Trophoblast cell (in vitro differentiated cells and primary cell): ENCODE measurements around the gene ACAP3.
A peak's percentile ranks its signal among the peaks of the same experiment; 100 is the strongest.

Experiments used
- DNase-seq, 2 donors: peaks; one replicate each; pipeline ENCODE4 v3.0.0-alpha.2; 2016
- H2AFZ ChIP-seq: 2 replicates; pipeline ENCODE4 v1.6.1; 2013; ENCODE audit warnings: low read length, moderate library complexity, mild to moderate bottlenecking; ENCODE audit not compliant: insufficient read depth, poor library complexity
- H2AK5ac ChIP-seq: 2 replicates; pipeline ENCODE4 v1.6.1; 2013; ENCODE audit warnings: mild to moderate bottlenecking, low read length
- H2BK120ac ChIP-seq: 2 replicates; pipeline ENCODE4 v1.6.1; 2013; ENCODE audit warnings: low read length, mild to moderate bottlenecking, moderate library complexity; ENCODE audit not compliant: insufficient read depth, poor library complexity
- H2BK12ac ChIP-seq: 2 replicates; pipeline ENCODE4 v1.6.1; 2013; ENCODE audit warnings: mild to moderate bottlenecking, low read length, moderate library complexity
- H2BK5ac ChIP-seq: 2 replicates; pipeline ENCODE4 v1.6.1; 2013; ENCODE audit warnings: low read length, low read depth, moderate library complexity, mild to moderate bottlenecking; ENCODE audit not compliant: poor library complexity
- H3K14ac ChIP-seq: 2 replicates; pipeline ENCODE4 v1.6.1; 2013; ENCODE audit warnings: mild to moderate bottlenecking, low read length
- H3K18ac ChIP-seq: 2 replicates; pipeline ENCODE4 v1.6.1; 2013; ENCODE audit warnings: mild to moderate bottlenecking, low read length
- H3K23ac ChIP-seq: 2 replicates; pipeline ENCODE4 v1.6.1; 2013; ENCODE audit warnings: low read length
- H3K27ac ChIP-seq: 2 replicates; pipeline ENCODE4 v1.5.1; 2013; ENCODE audit warnings: low read depth, mild to moderate bottlenecking, inconsistent platforms, low read length, moderate library complexity
- H3K27me3 ChIP-seq: 2 replicates; pipeline ENCODE4 v1.6.1; 2013; ENCODE audit warnings: inconsistent platforms, mild to moderate bottlenecking, low read length, moderate library complexity; ENCODE audit not compliant: insufficient read depth
- H3K36me3 ChIP-seq, 2 experiments: 1 replicate in 1 of 2; 2 replicates in 1 of 2; pipeline ENCODE4 v1.6.1; 2013; ENCODE audit warnings: low read length in 2 of 2, mild to moderate bottlenecking in 2 of 2, moderate library complexity in 1 of 2; ENCODE audit not compliant: insufficient read depth in 2 of 2, control insufficient read depth in 1 of 2
- H3K4ac ChIP-seq: 2 replicates; pipeline ENCODE4 v1.6.1; 2013; ENCODE audit warnings: low read depth, mild to moderate bottlenecking, low read length, moderate library complexity
- H3K4me1 ChIP-seq, 2 experiments: 1 replicate in 1 of 2; 2 replicates in 1 of 2; pipeline ENCODE4 v1.6.1; 2013; ENCODE audit warnings: low read length in 2 of 2, mild to moderate bottlenecking in 2 of 2, moderate library complexity in 1 of 2; ENCODE audit not compliant: insufficient read depth in 2 of 2, control insufficient read depth in 1 of 2
- H3K4me2 ChIP-seq: 2 replicates; pipeline ENCODE4 v1.6.1; 2013; ENCODE audit warnings: inconsistent platforms, mild to moderate bottlenecking, low read length, moderate library complexity
- H3K4me3 ChIP-seq: 2 replicates; pipeline ENCODE4 v1.5.1; 2013; ENCODE audit warnings: mild to moderate bottlenecking, low read depth, low read length, inconsistent platforms
- H3K79me1 ChIP-seq: one replicate; pipeline ENCODE4 v1.6.1; 2013; ENCODE audit warnings: low read length
- H3K79me2 ChIP-seq: 2 replicates; pipeline ENCODE4 v1.6.1; 2013; ENCODE audit warnings: low read length, mild to moderate bottlenecking; ENCODE audit not compliant: control insufficient read depth, insufficient read depth, poor library complexity
- H3K9ac ChIP-seq: 2 replicates; pipeline ENCODE4 v1.6.1; 2013; ENCODE audit warnings: mild to moderate bottlenecking, low read length
- H3K9me3 ChIP-seq: 2 replicates; pipeline ENCODE4 v1.6.1; 2013; ENCODE audit warnings: low read depth, mild to moderate bottlenecking, control low read depth, inconsistent platforms, low read length; ENCODE audit not compliant: insufficient read depth
- H4K12ac ChIP-seq: 2 replicates; pipeline ENCODE4 v1.6.1; 2013; ENCODE audit warnings: low read depth, mild to moderate bottlenecking, low read length, moderate library complexity
- H4K8ac ChIP-seq: 2 replicates; pipeline ENCODE4 v1.6.1; 2013; ENCODE audit warnings: low read depth, mild to moderate bottlenecking, low read length, moderate library complexity
- H4K91ac ChIP-seq: one replicate; pipeline ENCODE4 v1.6.1; 2013; ENCODE audit warnings: low read depth, mild to moderate bottlenecking, low read length, moderate library complexity
- whole genome bisulfite sequencing: extraction: QIAGEN DNeasy Blood & Tissue Kit; methylation state at CpG from one replicate; pipeline ENCODE4 v1.1.7; 2013; ENCODE audit warnings: missing lambda C conversion rate; ENCODE audit not compliant: insufficient read length, insufficient coverage; ENCODE audit errors: extremely low coverage; 5-methylcytosine and 5-hydroxymethylcytosine counted together

ACAP3 gene

DNA sequence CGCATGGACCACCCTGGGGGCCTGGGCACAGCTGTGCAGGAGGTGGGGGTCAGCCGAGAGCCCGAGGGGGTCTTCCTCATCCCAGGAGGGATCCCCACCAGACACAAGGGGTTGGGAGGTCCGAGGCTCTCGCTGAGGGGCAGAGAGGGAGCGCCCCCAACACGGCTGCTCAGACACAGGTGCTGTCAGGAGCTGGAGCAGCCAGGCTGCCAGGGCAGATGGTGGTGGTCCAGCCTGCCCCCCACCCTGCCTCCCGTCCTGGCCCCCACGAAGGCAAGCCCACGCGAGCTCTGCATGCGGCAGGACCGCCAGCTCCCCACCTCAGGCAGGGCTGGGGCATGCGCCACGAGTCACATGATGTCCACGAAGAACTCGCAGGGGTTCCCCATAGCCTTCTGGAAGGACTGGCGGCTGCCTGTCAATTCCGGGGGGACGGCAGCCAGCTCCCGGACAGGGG is 28.1 kb upstream of the ACAP3 start:
- Histone ChIP-seq H3K9ac (no peak overlapping the region), H4K91ac (no peak overlapping the region), H2BK120ac (no peak overlapping the region), H3K23ac (no peak overlapping the region), H3K4me3 (no peak overlapping the region), H2BK5ac (no peak overlapping the region), H3K4ac (no peak overlapping the region), H3K79me1 (no peaks in the 10 kb centered on the region), H3K27ac (no peak overlapping the region), H3K18ac (no peak overlapping the region), H3K14ac (no peak overlapping the region), H2AFZ (no peak overlapping the region), H2AK5ac (no peak overlapping the region), H3K27me3 (no peaks in the 10 kb centered on the region), H3K4me1 (no peaks in the 10 kb centered on the region), H3K36me3 (peaks cover 52 to 54% of the 10 kb centered on the region in 2 experiments), H3K79me2 (no peaks in the 10 kb centered on the region), H2BK12ac (no peak overlapping the region), H3K4me2 (no peak overlapping the region), H3K9me3 (peaks cover 11% of the 10 kb centered on the region), H4K12ac (no peak overlapping the region), H4K8ac (no peak overlapping the region)
- WGBS, result no CpG with 5 or more reads among the region's 21 CpGs
- DNase-seq, result no peak

DNA sequence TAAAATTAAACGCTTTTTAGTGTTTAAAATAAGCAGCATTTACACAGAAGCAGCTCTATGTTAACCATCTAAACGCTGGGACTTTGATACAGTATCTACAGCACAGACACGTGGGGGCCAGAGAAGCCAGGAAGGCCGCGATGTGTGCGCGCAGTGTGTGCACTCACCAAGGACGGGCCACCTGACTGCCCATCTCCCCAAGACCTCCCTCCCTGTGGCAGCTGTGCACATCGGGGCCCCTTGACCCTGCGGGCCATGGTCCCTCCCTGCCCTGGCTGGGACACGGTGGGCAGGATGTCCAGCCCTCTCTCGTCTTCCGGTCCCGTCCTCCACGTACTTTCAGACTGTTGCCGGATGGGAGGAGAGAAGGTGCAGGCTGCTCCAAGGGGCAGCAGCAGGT is 27.6 kb upstream of the ACAP3 start:
- WGBS, result no CpG with 5 or more reads among the region's 16 CpGs
- H3K18ac ChIP-seq, result no peak overlapping the region

GRCh38 chr1:1334835-1335234 is 27.1 kb upstream of the ACAP3 start:
- no peak overlapping the region for H4K91ac ChIP-seq
- H3K27ac ChIP-seq, result no peak overlapping the region
- no peak overlapping the region for H2AK5ac ChIP-seq
- H3K9ac ChIP-seq, result no peak overlapping the region
- H2AFZ ChIP-seq, result no peak overlapping the region
- no peak for DNase-seq
- H3K79me2 ChIP-seq, result no peaks in the 10 kb centered on the region
- H3K79me1 ChIP-seq, result no peaks in the 10 kb centered on the region
- no peak overlapping the region for H3K4ac ChIP-seq
- WGBS, result no CpG with 5 or more reads among the region's 11 CpGs
- no peaks in the 10 kb centered on the region for H3K4me1 ChIP-seq
- no peak overlapping the region for H3K14ac ChIP-seq
- H2BK12ac ChIP-seq, result no peak overlapping the region
- H3K9me3 ChIP-seq, result peaks cover 10% of the 10 kb centered on the region
- H3K4me3 ChIP-seq, result no peak overlapping the region
- H3K27me3 ChIP-seq, result no peaks in the 10 kb centered on the region
- peaks cover 44 to 45% of the 10 kb centered on the region in 2 experiments for H3K36me3 ChIP-seq
- no peak overlapping the region for H2BK5ac ChIP-seq
- no peak overlapping the region for H3K18ac ChIP-seq
- no peak overlapping the region for H3K4me2 ChIP-seq
- no peak overlapping the region for H4K8ac ChIP-seq
- no peak overlapping the region for H2BK120ac ChIP-seq
- H4K12ac ChIP-seq, result no peak overlapping the region
- H3K23ac ChIP-seq, result no peak overlapping the region

More for the DNA sequence above, 27.6 kb upstream of the ACAP3 start:
- no peaks in the 10 kb centered on the region for H3K79me1 ChIP-seq
- no peak overlapping the region for H3K9ac ChIP-seq
- no peak overlapping the region for H2AK5ac ChIP-seq
- no peak overlapping the region for H3K23ac ChIP-seq
- H2BK12ac ChIP-seq, result no peak overlapping the region
- no peak overlapping the region for H4K91ac ChIP-seq
- peaks cover 7% of the 10 kb centered on the region for H3K9me3 ChIP-seq
- no peaks in the 10 kb centered on the region for H3K79me2 ChIP-seq
- H4K8ac ChIP-seq, result no peak overlapping the region
- H2BK120ac ChIP-seq, result no peak overlapping the region
- no peak overlapping the region for H4K12ac ChIP-seq
- no peak for DNase-seq
- H3K4ac ChIP-seq, result no peak overlapping the region
- H3K14ac ChIP-seq, result no peak overlapping the region
- H2BK5ac ChIP-seq, result no peak overlapping the region
- no peaks in the 10 kb centered on the region for H3K27me3 ChIP-seq
- H3K4me3 ChIP-seq, result no peak overlapping the region
- H3K4me2 ChIP-seq, result no peak overlapping the region
- H3K4me1 ChIP-seq, result no peaks in the 10 kb centered on the region
- H3K27ac ChIP-seq, result no peak overlapping the region
- H2AFZ ChIP-seq, result no peak overlapping the region
- peaks cover 49 to 50% of the 10 kb centered on the region in 2 experiments for H3K36me3 ChIP-seq

GRCh38 chr1:1333551-1334241 is 26.0 kb upstream of the ACAP3 start:
- Histone ChIP-seq H4K12ac (no peak overlapping the region), H3K4ac (no peak overlapping the region), H3K27me3 (no peaks in the 10 kb centered on the region), H4K91ac (no peak overlapping the region), H3K9me3 (peaks cover 16% of the 10 kb centered on the region), H2BK12ac (no peak overlapping the region), H3K79me1 (no peaks in the 10 kb centered on the region), H3K23ac (no peak overlapping the region), H2BK120ac (no peak overlapping the region), H4K8ac (no peak overlapping the region), H3K18ac (no peak overlapping the region), H3K27ac (no peak overlapping the region), H3K9ac (no peak overlapping the region), H2BK5ac (no peak overlapping the region), H3K79me2 (no peaks in the 10 kb centered on the region), H3K4me3 (no peak overlapping the region), H3K4me2 (no peak overlapping the region), H3K14ac (no peak overlapping the region), H2AK5ac (no peak overlapping the region), H3K36me3 (peaks cover 34 to 35% of the 10 kb centered on the region in 2 experiments), H2AFZ (no peak overlapping the region), H3K4me1 (no peaks in the 10 kb centered on the region)
- peak; percentile 79 to 87 for DNase-seq
- WGBS, result no CpG with 5 or more reads among the region's 36 CpGs
